GM12878 (cell line): ENCODE data around the gene GPN1.

Source experiments
- CBX3 ChIP-seq: fragments of 200-600 bp; sonication (generic); IDR thresholded peaks from 2 replicates; pipeline ENCODE4 v1.6.1; 2016; ENCODE audit warnings: low read depth, borderline replicate concordance
- CHD1 ChIP-seq: IDR thresholded peaks from 2 replicates; pipeline ENCODE4 v1.6.1; 2012; ENCODE audit warnings: low read depth, low read length, improper control_type of control experiment
- EZH2 ChIP-seq: IDR thresholded peaks from 2 replicates; pipeline ENCODE4 v1.6.1; 2012; ENCODE audit warnings: low read depth, mild to moderate bottlenecking, control low read depth, inconsistent platforms, low read length, borderline replicate concordance; ENCODE audit not compliant: control insufficient read depth
- FOXM1 ChIP-seq: IDR thresholded peaks from 2 replicates; pipeline ENCODE4 v1.6.1; 2012; ENCODE audit warnings: low read depth, mild to moderate bottlenecking, inconsistent platforms, low read length, moderate library complexity
- JUND ChIP-seq: IDR thresholded peaks from 2 replicates; pipeline ENCODE4 v1.6.1; 2012; ENCODE audit warnings: low read depth, mild to moderate bottlenecking, low read length, improper control_type of control experiment, moderate library complexity
- YY1 ChIP-seq: IDR thresholded peaks from 2 replicates; pipeline ENCODE4 v1.6.1; 2011; ENCODE audit warnings: low read depth, mild to moderate bottlenecking, low read length
- TF ChIP-seq, protein P1 (sequence below), 3 experiments: IDR thresholded peaks in 2 of 3; conservative IDR thresholded peaks in 1 of 3; 2 replicates each; pipeline ENCODE4 v1.5.1; 2011; ENCODE audit warnings: low read depth in 3 of 3, low read length in 3 of 3, mild to moderate bottlenecking in 3 of 3, control low read depth in 2 of 3, moderate library complexity in 2 of 3, inconsistent platforms in 1 of 3, mixed read lengths in 1 of 3; ENCODE audit not compliant: control insufficient read depth in 2 of 3, insufficient read depth in 1 of 3; ENCODE audit errors: extremely low read depth in 1 of 3

DNA sequence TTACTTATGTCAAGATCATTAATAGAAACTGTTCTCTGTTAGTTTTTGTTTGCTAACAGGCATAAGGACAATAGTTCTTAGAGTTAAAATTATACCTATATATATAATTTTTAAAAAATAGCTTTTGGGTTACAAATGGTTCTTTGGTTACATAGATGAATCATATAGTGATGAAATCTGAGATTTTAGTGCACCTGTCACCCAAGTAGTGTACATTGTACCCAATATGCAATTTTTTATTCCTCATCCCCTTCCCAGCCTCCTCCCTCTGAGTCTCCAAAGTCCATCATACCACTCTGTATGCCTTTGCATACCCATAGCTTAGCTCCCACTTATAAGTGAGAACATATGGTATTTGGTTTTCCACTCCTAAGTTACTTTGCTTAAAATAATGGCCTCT, 61.2 kb downstream of the GPN1 start:
- TF ChIP-seq EZH2 (no peak), CBX3 (no peak), YY1 (no peak), CHD1 (no peak), FOXM1 (no peak), JUND (no peak)
- TF ChIP-seq, protein P1, sequence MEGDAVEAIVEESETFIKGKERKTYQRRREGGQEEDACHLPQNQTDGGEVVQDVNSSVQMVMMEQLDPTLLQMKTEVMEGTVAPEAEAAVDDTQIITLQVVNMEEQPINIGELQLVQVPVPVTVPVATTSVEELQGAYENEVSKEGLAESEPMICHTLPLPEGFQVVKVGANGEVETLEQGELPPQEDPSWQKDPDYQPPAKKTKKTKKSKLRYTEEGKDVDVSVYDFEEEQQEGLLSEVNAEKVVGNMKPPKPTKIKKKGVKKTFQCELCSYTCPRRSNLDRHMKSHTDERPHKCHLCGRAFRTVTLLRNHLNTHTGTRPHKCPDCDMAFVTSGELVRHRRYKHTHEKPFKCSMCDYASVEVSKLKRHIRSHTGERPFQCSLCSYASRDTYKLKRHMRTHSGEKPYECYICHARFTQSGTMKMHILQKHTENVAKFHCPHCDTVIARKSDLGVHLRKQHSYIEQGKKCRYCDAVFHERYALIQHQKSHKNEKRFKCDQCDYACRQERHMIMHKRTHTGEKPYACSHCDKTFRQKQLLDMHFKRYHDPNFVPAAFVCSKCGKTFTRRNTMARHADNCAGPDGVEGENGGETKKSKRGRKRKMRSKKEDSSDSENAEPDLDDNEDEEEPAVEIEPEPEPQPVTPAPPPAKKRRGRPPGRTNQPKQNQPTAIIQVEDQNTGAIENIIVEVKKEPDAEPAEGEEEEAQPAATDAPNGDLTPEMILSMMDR (IDR thresholded peaks at IDR 0.05 in 2 of 3, conservative IDR thresholded peaks at IDR 0.05 in 1 of 3; ENCODE audit: control insufficient read depth in 2 of 3, extremely low read depth in 1 of 3, insufficient read depth in 1 of 3, low read depth in 3 of 3, low read length in 3 of 3), result no peak
